Ascending aorta (tissue), 2 donors: Measurements from ENCODE around the gene TSPYL1. TPM values are rescaled to one million over a fixed set of nuclear protein-coding genes. Genes with fewer than 3 reads are reported as not detected.

Source experiments
- DNase-seq, 2 donors: peaks; one replicate each; pipeline ENCODE4 v3.0.0-alpha.2; 2019; ENCODE audit warnings: low spot score in 2 of 2
- H3K27ac ChIP-seq, 2 donors: fragments of 200-600 bp; sonication (generic); one replicate each; pipeline ENCODE4 v1.5.1; 2016 to 2017; ENCODE audit warnings: mild to moderate bottlenecking in 1 of 2
- H3K27me3 ChIP-seq: fragments of 200-600 bp; sonication (generic); one replicate; pipeline ENCODE4 v1.5.1; 2017
- H3K36me3 ChIP-seq, 2 donors: fragments of 200-600 bp; sonication (generic); one replicate each; pipeline ENCODE4 v1.5.1; 2016
- H3K4me1 ChIP-seq, 2 donors: fragments of 200-600 bp; sonication (generic); one replicate each; pipeline ENCODE4 v1.5.1; 2016 to 2017; ENCODE audit warnings: mild to moderate bottlenecking in 1 of 2
- H3K4me3 ChIP-seq, 2 donors: fragments of 200-600 bp; sonication (generic); one replicate each; pipeline ENCODE4 v1.5.1; 2016 to 2017; ENCODE audit warnings: mild to moderate bottlenecking in 1 of 2
- H3K9me3 ChIP-seq, 2 donors: fragments of 200-600 bp; sonication (generic); one replicate each; pipeline ENCODE4 v1.5.1; 2016
- intact Hi-C: fragments of 100-400 bp; cut with DNase I; formaldehyde crosslinking; loops from one replicate; pipeline ENCODE4 v1.15.1; 2023
- total RNA-seq: library from RNA; depleted of rRNA; stranded (reverse); fragments of >200 nt; gene quantifications from one replicate; pipeline ENCODE4 v1.1.0, GENCODE V29; 2016
- TF ChIP-seq, protein P1 (sequence below), 3 experiments: fragments of 200-600 bp in 2 of 3; fragments of 450-650 bp in 1 of 3; sonication (generic) in 2 of 3; IDR thresholded peaks; one replicate each; pipeline ENCODE4 v1.5.1; 2016 to 2019; ENCODE audit warnings: antibody characterized with exemption in 3 of 3, mild to moderate bottlenecking in 1 of 3, moderate library complexity in 1 of 3

Gene TSPYL1
- total RNA-seq, 1 donor from 2014 or later, result 36.6 TPM

DNA sequence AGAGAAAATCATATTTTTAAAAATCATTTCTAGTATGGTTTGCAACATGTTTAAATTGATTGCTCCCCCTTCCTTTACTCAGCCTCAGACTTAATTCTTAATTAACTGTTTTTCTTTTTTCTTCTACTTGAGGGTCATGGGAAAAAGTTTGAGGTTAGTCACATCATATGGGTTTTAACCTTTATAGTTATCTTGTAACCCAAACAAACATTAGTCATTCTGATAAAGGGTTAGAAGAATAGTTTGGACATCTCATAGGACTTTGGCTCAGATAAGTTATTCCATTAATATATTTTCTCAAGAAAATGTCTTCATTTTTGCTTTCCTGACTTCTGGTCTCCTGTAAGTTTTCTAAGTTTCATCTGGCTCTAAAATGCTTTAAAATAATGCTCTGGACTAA is 34.5 kb upstream of the TSPYL1 start:
- TF ChIP-seq, protein P1, sequence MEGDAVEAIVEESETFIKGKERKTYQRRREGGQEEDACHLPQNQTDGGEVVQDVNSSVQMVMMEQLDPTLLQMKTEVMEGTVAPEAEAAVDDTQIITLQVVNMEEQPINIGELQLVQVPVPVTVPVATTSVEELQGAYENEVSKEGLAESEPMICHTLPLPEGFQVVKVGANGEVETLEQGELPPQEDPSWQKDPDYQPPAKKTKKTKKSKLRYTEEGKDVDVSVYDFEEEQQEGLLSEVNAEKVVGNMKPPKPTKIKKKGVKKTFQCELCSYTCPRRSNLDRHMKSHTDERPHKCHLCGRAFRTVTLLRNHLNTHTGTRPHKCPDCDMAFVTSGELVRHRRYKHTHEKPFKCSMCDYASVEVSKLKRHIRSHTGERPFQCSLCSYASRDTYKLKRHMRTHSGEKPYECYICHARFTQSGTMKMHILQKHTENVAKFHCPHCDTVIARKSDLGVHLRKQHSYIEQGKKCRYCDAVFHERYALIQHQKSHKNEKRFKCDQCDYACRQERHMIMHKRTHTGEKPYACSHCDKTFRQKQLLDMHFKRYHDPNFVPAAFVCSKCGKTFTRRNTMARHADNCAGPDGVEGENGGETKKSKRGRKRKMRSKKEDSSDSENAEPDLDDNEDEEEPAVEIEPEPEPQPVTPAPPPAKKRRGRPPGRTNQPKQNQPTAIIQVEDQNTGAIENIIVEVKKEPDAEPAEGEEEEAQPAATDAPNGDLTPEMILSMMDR (IDR thresholded peaks at IDR 0.05), result no peak
- Histone ChIP-seq H3K9me3 (no peaks in the 10 kb centered on the region), H3K36me3 (no peaks in the 10 kb centered on the region), H3K4me3 (no peak overlapping the region), H3K27me3 (no peaks in the 10 kb centered on the region), H3K27ac (no peak overlapping the region), H3K4me1 (peaks cover 0 to 6% of the 10 kb centered on the region in 2 donors)
- intact Hi-C loops, result no loop called here
- DNase-seq, result no peak

DNA sequence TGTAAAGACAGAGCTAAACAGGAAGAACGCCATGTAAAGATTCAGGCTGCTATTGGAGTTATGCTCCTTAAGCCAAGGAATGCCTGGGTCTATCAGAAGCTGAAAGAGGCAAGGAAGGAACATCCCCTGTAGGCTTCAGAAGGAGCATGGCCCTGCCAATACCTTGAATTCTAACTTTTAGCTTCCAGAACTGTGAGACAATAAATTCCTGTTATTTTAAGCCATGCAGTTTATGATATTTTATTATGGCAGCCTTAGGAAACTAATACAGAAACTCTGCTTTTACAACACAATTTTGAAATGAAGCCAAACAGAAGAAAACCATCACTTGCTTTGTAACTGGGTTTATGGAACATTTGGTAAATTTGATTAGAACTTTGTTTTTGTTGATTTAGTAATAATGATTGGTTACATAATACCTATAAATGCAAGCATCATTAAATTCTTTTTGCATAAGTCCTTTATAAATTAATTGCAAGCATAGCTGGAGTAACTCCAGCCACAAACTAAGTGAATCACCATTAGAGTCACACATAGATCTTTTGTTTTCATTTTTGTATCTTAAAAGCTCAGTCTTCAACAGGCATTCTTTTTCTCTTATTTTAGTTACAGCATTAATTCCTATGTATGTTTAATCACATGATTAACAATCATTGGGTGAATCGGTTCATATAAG is 33.5 kb upstream of the TSPYL1 start:
- TF ChIP-seq, protein P1 (IDR thresholded peaks at IDR 0.05), result no peak
- Histone ChIP-seq H3K27me3 (no peaks in the 10 kb centered on the region), H3K9me3 (no peaks in the 10 kb centered on the region), H3K36me3 (no peaks in the 10 kb centered on the region), H3K4me3 (no peak overlapping the region), H3K27ac (no peak overlapping the region), H3K4me1 (peaks cover 0 to 6% of the 10 kb centered on the region in 2 donors)
- intact Hi-C loops, result no loop called here
- DNase-seq, result no peak

DNA sequence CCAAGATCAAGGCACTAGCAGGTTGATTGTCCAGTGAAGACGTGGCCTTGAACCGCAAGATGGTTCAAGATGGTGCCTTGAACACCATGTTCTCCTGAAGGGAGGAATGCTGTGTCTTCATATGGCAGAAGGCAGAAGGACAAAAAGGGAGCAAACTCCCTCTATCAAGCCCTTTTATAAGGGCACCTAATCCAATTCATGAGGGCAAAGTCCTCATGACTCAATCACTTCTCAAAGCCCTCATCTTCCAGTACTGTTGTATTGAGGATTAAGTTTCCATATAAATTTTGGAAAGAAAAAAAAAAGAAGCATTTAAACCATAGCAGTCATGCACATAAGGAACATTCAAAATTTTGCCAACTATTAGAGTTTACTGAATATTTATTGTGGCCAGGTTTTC is 29.9 kb upstream of the TSPYL1 start:
- no peak for DNase-seq
- TF ChIP-seq, protein P1 (IDR thresholded peaks at IDR 0.05), result no peak
- H3K27ac ChIP-seq, result no peak overlapping the region

DNA sequence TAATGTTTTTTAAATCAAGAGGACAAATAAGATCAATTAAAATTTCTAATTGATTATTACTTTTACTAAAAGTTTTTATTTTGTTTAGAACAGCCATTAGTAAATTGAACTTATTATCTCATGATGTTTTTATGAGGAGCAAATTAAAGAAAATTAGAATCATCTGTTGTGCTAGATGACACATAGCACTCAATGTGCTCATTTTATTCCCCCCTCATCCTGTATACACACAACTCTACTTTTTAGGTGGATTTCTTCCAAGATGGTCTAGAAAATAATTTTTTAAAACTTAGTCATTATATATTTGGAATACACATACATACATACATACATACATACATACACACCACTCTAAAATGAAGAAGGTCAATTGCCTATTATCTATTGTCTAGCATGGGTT is 29.3 kb upstream of the TSPYL1 start:
- intact Hi-C loops, result no loop called here
- Histone ChIP-seq H3K36me3 (no peaks in the 10 kb centered on the region), H3K4me1 (peaks cover 0 to 2% of the 10 kb centered on the region in 2 donors), H3K27me3 (no peaks in the 10 kb centered on the region), H3K9me3 (no peaks in the 10 kb centered on the region), H3K4me3 (no peak overlapping the region), H3K27ac (no peak overlapping the region)
- TF ChIP-seq, protein P1 (IDR thresholded peaks at IDR 0.05), result no peak
- DNase-seq, result no peak

More for the DNA sequence above, 29.9 kb upstream of the TSPYL1 start:
- Histone ChIP-seq H3K4me3 (no peak overlapping the region), H3K9me3 (no peaks in the 10 kb centered on the region), H3K36me3 (no peaks in the 10 kb centered on the region), H3K27me3 (no peaks in the 10 kb centered on the region), H3K4me1 (peaks cover 0 to 6% of the 10 kb centered on the region in 2 donors)
- intact Hi-C loops, result no loop called here

DNA sequence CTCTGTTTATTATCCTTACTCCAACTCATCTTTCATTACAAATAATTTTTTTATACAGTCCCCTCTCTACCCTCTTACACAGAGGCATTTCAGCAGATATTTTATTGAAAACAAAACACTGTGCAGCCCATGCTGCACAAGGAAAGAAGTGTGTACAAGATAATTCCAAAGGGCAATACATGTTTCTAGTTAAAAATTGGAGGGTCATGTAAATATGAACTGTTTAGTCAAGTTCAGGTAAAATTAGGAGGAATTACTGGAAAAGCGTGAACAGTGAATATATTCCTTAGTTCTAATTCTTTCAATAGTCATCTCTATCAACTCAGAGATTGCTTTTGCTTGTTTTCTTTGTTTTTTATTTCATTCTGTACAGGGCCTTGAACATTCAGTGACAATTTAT is 27.9 kb upstream of the TSPYL1 start:
- intact Hi-C loops, result no loop called here
- TF ChIP-seq, protein P1 (IDR thresholded peaks at IDR 0.05), result no peak
- H3K36me3 ChIP-seq, result no peaks in the 10 kb centered on the region

More for the DNA sequence above, 27.9 kb upstream of the TSPYL1 start:
- H3K27ac ChIP-seq, result no peak overlapping the region
- no peak overlapping the region for H3K4me3 ChIP-seq
- H3K4me1 ChIP-seq, result no peaks in the 10 kb centered on the region
- no peaks in the 10 kb centered on the region for H3K27me3 ChIP-seq
- H3K9me3 ChIP-seq, result no peaks in the 10 kb centered on the region
- DNase-seq, result no peak
